ENCODE data around the gene KCNMA1. TPM values are rescaled to one million over a fixed set of nuclear protein-coding genes. Genes with fewer than 3 reads are reported as not detected.

Gene KCNMA1
- total and polyA plus RNA-seq, 2 donors (not counting 1 experiment from before 2014, with no cell fraction given), result 0.82 to 3.1 TPM

GRCh38 chr10:77537071-77537470 lies 100.5 kb downstream of the KCNMA1 start:
- Histone ChIP-seq H3K27ac (ENCODE audit: low read length in 2 of 2) (no peak overlapping the region), H2AFZ (ENCODE audit: insufficient read depth, low read depth, low read length, poor library complexity, severe bottlenecking) (no peak overlapping the region), H3K4me1 (ENCODE audit: control insufficient read depth in 2 of 2, insufficient read depth in 2 of 2, low read length in 2 of 2) (peaks cover 12 to 31% of the 10 kb centered on the region in 2 donors), H4K20me1 (ENCODE audit: control insufficient read depth, insufficient read depth, low read length, poor library complexity, severe bottlenecking) (no peaks in the 10 kb centered on the region), H3K4me2 (replicated peaks; ENCODE audit: low read depth, low read length, poor library complexity, severe bottlenecking) (no peak overlapping the region), H3K79me2 (ENCODE audit: control insufficient read depth, insufficient read depth, low read length) (no peaks in the 10 kb centered on the region), H3K4me3 (ENCODE audit: control extremely low read depth in 1 of 5, extremely low read depth in 1 of 5, insufficient read depth in 1 of 5, low read depth in 2 of 5, low read length in 4 of 5) (no peak overlapping the region), H3K27me3 (replicated peaks in 1 of 4; ENCODE audit: control extremely low read depth in 1 of 4, control insufficient read depth in 3 of 4, insufficient read depth in 4 of 4, low read length in 3 of 4) (peaks cover 0 to 7% (median 0%) of the 10 kb centered on the region in 4 experiments), H3K9me3 (ENCODE audit: control extremely low read depth in 1 of 3, control insufficient read depth in 2 of 3, insufficient read depth in 1 of 3, low read length in 2 of 3) (peaks cover 0 to 7% (median 2%) of the 10 kb centered on the region in 3 donors), H3K9ac (ENCODE audit: low read length) (no peak overlapping the region), H3K36me3 (replicated peaks in 1 of 2; ENCODE audit: control extremely low read depth in 1 of 2, control insufficient read depth in 1 of 2, extremely low read depth in 1 of 2, insufficient read depth in 2 of 2, low read length in 1 of 2) (no peaks in the 10 kb centered on the region)
- no peak for DNase-seq
- POLR2A ChIA-PET, result no interaction called here
- intact Hi-C loops (cut with micrococcal nuclease), result no loop called here
- no peak for TF ChIP-seq CTCF (IDR thresholded peaks at IDR 0.05)
- no peak for TF ChIP-seq EZH2 (IDR thresholded peaks at IDR 0.05; ENCODE audit: borderline replicate concordance, insufficient read depth, low read depth, low read length, poor library complexity, severe bottlenecking)
- Mint-ChIP-seq H3K27ac (no peak overlapping the region), H3K4me3 (no peak overlapping the region), H3K4me1 (peaks cover 24% of the 10 kb centered on the region), H3K9me3 (ENCODE audit: insufficient read depth) (no peaks in the 10 kb centered on the region), H3K27me3 (peaks cover 3% of the 10 kb centered on the region)
- no peak for ATAC-seq (ENCODE audit: low read depth)
- CTCF ChIA-PET, result no interaction called here
- 71% methylated on average over 2 of the region's 2 CpGs for WGBS (ENCODE audit: insufficient coverage)

- no CpG with 5 or more reads among the region's 1 CpG for WGBS (ENCODE audit: insufficient coverage)
- H3K4me2 ChIP-seq (replicated peaks; ENCODE audit: low read depth, low read length, poor library complexity, severe bottlenecking), result no peak overlapping the region
- CTCF ChIA-PET, result no interaction called here
Measured at GRCh38 chr10:77533887-77534278, 103.7 kb downstream of the KCNMA1 start.

More at GRCh38 chr10:77533887-77534278, 103.7 kb downstream of the KCNMA1 start:
- no peaks in the 10 kb centered on the region for H3K36me3 ChIP-seq (replicated peaks in 1 of 2; ENCODE audit: control extremely low read depth in 1 of 2, control insufficient read depth in 1 of 2, extremely low read depth in 1 of 2, insufficient read depth in 2 of 2, low read length in 1 of 2)
- H3K9me3 ChIP-seq (ENCODE audit: control extremely low read depth in 1 of 3, control insufficient read depth in 2 of 3, insufficient read depth in 1 of 3, low read length in 2 of 3), result peaks cover 0 to under 1% (median 0%) of the 10 kb centered on the region in 3 donors
- H3K4me1 ChIP-seq (ENCODE audit: control insufficient read depth in 2 of 2, insufficient read depth in 2 of 2, low read length in 2 of 2), result peaks cover 6 to 9% of the 10 kb centered on the region in 2 donors
- no peak overlapping the region for H2AFZ ChIP-seq (ENCODE audit: insufficient read depth, low read depth, low read length, poor library complexity, severe bottlenecking)
- Mint-ChIP-seq H3K4me1 (peaks cover 13% of the 10 kb centered on the region), H3K27me3 (peaks cover 3% of the 10 kb centered on the region), H3K27ac (no peak overlapping the region), H3K9me3 (ENCODE audit: insufficient read depth) (no peaks in the 10 kb centered on the region), H3K4me3 (no peak overlapping the region)
- POLR2A ChIA-PET, result no interaction called here
- TF ChIP-seq CTCF (IDR thresholded peaks at IDR 0.05) (no peak), EZH2 (IDR thresholded peaks at IDR 0.05; ENCODE audit: borderline replicate concordance, insufficient read depth, low read depth, low read length, poor library complexity, severe bottlenecking) (no peak)
- peaks cover 0 to 5% (median 0%) of the 10 kb centered on the region in 4 experiments for H3K27me3 ChIP-seq (replicated peaks in 1 of 4; ENCODE audit: control extremely low read depth in 1 of 4, control insufficient read depth in 3 of 4, insufficient read depth in 4 of 4, low read length in 3 of 4)
- H3K79me2 ChIP-seq (ENCODE audit: control insufficient read depth, insufficient read depth, low read length), result no peaks in the 10 kb centered on the region
- no peak overlapping the region for H3K4me3 ChIP-seq (ENCODE audit: control extremely low read depth in 1 of 5, extremely low read depth in 1 of 5, insufficient read depth in 1 of 5, low read depth in 2 of 5, low read length in 4 of 5)
- intact Hi-C loops (cut with micrococcal nuclease), result no loop called here
- no peaks in the 10 kb centered on the region for H4K20me1 ChIP-seq (ENCODE audit: control insufficient read depth, insufficient read depth, low read length, poor library complexity, severe bottlenecking)
- ATAC-seq (ENCODE audit: low read depth) (no peak), DNase-seq (no peak)
- no peak overlapping the region for H3K9ac ChIP-seq (ENCODE audit: low read length)
- no peak overlapping the region for H3K27ac ChIP-seq (ENCODE audit: low read length in 2 of 2)

Data from B cell (primary cell).